ENCODE measurements around the gene PTPN11. TPM values are rescaled to one million over a fixed set of nuclear protein-coding genes. Genes with fewer than 3 reads are reported as not detected.
"Not testable (repeated sequence)": the region's sequence is repeated elsewhere in the genome, so short reads cannot be mapped to it uniquely, and the experiment has no call there.

PTPN11 gene
- total and polyA plus RNA-seq, 3 experiments from 2014 or later, result 80.2 to 171 (median 163) TPM

DNA sequence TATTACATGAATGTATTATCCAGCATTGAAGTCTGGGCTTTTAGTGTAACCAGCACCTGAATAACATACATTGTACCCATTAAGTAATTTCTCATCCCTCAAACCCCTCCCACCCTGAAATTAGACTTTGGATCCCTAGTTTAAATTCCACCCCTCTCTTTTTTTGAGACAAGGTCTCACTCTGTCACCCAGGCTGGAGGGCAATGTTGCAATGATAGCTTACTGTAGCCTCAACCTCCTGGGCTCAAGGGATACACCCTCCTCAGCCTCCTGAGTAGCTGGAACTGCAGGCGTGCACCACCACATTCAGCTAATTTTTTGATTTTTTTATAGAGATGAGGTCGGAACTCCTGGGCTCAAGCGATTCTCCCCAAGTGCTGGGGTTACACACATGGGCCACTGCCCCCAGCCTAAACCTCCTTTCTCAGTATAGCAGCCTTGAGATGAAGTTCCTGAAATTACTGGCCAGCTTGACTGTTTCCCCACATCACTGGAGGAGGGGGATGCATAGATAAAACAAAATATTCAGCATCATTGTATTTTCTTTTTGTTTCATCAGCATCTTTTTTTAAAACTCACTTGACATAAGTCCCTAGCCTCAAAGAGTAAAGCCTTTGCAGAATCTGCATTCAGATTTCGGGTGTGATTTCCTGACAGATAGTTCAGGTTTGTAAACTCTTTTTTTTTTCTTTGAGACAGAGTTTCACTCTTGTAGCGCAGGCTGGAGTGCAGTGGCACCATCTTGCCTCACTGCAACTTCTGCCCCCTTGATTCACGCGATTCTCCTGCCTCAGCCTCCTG lies 7.0 kb downstream of the PTPN11 start:
- Mint-ChIP-seq H3K27ac (peak overlapping the region in 2 of 8 donors; percentile 61 to 87), H3K4me1 (peaks cover 43 to 67% (median 61%) of the 10 kb centered on the region in 3 donors)

DNA sequence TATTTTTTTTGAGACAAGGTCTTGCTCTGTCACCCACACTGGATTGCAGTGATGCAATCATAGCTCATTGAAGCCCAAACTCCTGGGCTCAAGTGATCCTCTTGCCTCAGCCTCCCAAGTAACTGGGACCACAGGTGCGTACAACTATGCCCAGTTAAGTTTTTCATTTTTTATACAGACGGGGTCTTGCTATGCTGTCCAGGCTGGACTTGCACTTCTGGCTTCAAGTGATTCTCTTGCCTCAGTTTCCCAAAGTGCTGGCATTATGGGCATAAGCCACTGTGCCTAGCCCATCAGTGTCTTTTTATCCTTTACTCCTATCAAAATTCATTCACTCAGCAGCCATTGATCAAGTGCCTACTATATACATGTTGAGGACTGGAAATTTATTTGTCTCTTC lies 9.0 kb downstream of the PTPN11 start:
- Histone ChIP-seq H3K36me3 (ENCODE audit: insufficient read depth, low read length) (no peaks in the 10 kb centered on the region), H3K27me3 (ENCODE audit: insufficient read depth, low read length, poor library complexity, severe bottlenecking) (no peaks in the 10 kb centered on the region), H3K27ac (ENCODE audit: low read depth, low read length) (no peak overlapping the region), H3K4me1 (ENCODE audit: insufficient read depth, low read length) (no peaks in the 10 kb centered on the region), H3K4me3 (ENCODE audit: low read length) (no peak overlapping the region), H3K9me3 (ENCODE audit: low read length) (no peaks in the 10 kb centered on the region)
- CTCF ChIA-PET, result no interaction called here
- H3K27me3 Mint-ChIP-seq, result no peaks in the 10 kb centered on the region
- H3K4me3 Mint-ChIP-seq, result no peak overlapping the region
- no peaks in the 10 kb centered on the region for H3K9me3 Mint-ChIP-seq
- POLR2A ChIA-PET, result interaction anchor here (0.6 kb wide), 1 partner anchor 16 kb away, joined by 3 read pairs; no protein-coding TSS in a partner anchor
- DNase-seq, result no peak
- H3K27ac Mint-ChIP-seq, result peak overlapping the region in 1 of 8 donors; percentile 36
- H3K36me3 Mint-ChIP-seq, result peaks cover 0 to 19% (median 4%) of the 10 kb centered on the region in 3 donors
- peaks cover 38 to 62% (median 56%) of the 10 kb centered on the region in 3 donors for H3K4me1 Mint-ChIP-seq

More for the DNA sequence above, 7.0 kb downstream of the PTPN11 start:
- Histone ChIP-seq H3K4me1 (ENCODE audit: insufficient read depth, low read length) (peaks cover 11% of the 10 kb centered on the region), H3K27ac (ENCODE audit: low read depth, low read length) (no peak overlapping the region), H3K27me3 (ENCODE audit: insufficient read depth, low read length, poor library complexity, severe bottlenecking) (no peaks in the 10 kb centered on the region), H3K9me3 (ENCODE audit: low read length) (no peaks in the 10 kb centered on the region), H3K4me3 (ENCODE audit: low read length) (no peak overlapping the region), H3K36me3 (ENCODE audit: insufficient read depth, low read length) (no peaks in the 10 kb centered on the region)
- no peaks in the 10 kb centered on the region for H3K9me3 Mint-ChIP-seq
- peaks cover 0 to 14% (median 3%) of the 10 kb centered on the region in 3 donors for H3K36me3 Mint-ChIP-seq
- POLR2A ChIA-PET, result interaction anchor here (0.6 kb wide), 1 partner anchor 1623 kb away, joined by 3 read pairs; no protein-coding TSS in a partner anchor
- no peaks in the 10 kb centered on the region for H3K27me3 Mint-ChIP-seq
- CTCF ChIA-PET, result no interaction called here
- H3K4me3 Mint-ChIP-seq, result no peak overlapping the region
- DNase-seq, result no peak

- POLR2A ChIA-PET, result no interaction called here
These were observed 12.2 kb downstream of the PTPN11 start for GRCh38 chr12:112430929-112431328.

GRCh38 chr12:112431965-112432364 lies 13.2 kb downstream of the PTPN11 start:
- Mint-ChIP-seq H3K36me3 (peaks cover 0 to 13% (median 4%) of the 10 kb centered on the region in 3 donors), H3K27ac (peak overlapping the region in 1 of 8 donors; percentile 91), H3K4me1 (peaks cover 31 to 56% (median 47%) of the 10 kb centered on the region in 3 donors), H3K9me3 (no peaks in the 10 kb centered on the region), H3K27me3 (no peaks in the 10 kb centered on the region), H3K4me3 (no peak overlapping the region)
- ChIA-PET POLR2A (no interaction called here), CTCF (no interaction called here)
- Histone ChIP-seq H3K4me3 (ENCODE audit: low read length) (no peak overlapping the region), H3K4me1 (ENCODE audit: insufficient read depth, low read length) (no peaks in the 10 kb centered on the region), H3K9me3 (ENCODE audit: low read length) (no peaks in the 10 kb centered on the region), H3K36me3 (ENCODE audit: insufficient read depth, low read length) (no peaks in the 10 kb centered on the region), H3K27me3 (ENCODE audit: insufficient read depth, low read length, poor library complexity, severe bottlenecking) (no peaks in the 10 kb centered on the region), H3K27ac (ENCODE audit: low read depth, low read length) (no peak overlapping the region)
- no peak for DNase-seq

More at GRCh38 chr12:112430929-112431328, 12.2 kb downstream of the PTPN11 start:
- H3K4me1 Mint-ChIP-seq, result peaks cover 28 to 53% (median 44%) of the 10 kb centered on the region in 3 donors
- CTCF ChIA-PET, result no interaction called here
- no peaks in the 10 kb centered on the region for H3K27me3 ChIP-seq (ENCODE audit: insufficient read depth, low read length, poor library complexity, severe bottlenecking)
- H3K27ac ChIP-seq (ENCODE audit: low read depth, low read length), result no peak overlapping the region
- H3K27me3 Mint-ChIP-seq, result no peaks in the 10 kb centered on the region
- no peak for DNase-seq
- peak overlapping the region in 2 of 7 donors; percentile 18 to 49 for H3K4me3 Mint-ChIP-seq
- H3K36me3 Mint-ChIP-seq, result peaks cover 0 to 13% (median 4%) of the 10 kb centered on the region in 3 donors
- H3K27ac Mint-ChIP-seq, result peak overlapping the region in 4 of 8 donors; percentile 29 to 93 (median 50)
- no peaks in the 10 kb centered on the region for H3K36me3 ChIP-seq (ENCODE audit: insufficient read depth, low read length)
- no peaks in the 10 kb centered on the region for H3K9me3 ChIP-seq (ENCODE audit: low read length)
- no peaks in the 10 kb centered on the region for H3K4me1 ChIP-seq (ENCODE audit: insufficient read depth, low read length)
- no peak overlapping the region for H3K4me3 ChIP-seq (ENCODE audit: low read length)
- H3K9me3 Mint-ChIP-seq, result no peaks in the 10 kb centered on the region

DNA sequence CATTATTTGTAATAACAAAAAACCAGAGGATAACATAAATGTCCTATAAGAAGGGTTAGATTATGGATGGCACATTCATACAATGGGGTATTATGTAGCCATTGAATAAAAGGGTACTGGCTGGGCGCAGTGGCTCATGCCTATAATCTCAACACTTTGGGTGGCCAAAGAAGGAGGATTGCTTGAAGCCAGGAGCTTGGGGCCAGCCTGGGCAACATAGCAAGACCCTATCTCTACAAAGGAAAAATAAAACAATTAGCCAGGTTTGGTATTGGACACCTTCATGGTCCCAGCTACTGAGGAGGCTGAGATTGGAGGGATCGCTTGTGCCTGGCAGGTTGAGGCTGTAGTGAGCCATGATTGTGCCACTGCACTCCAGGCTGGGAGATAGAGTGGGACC lies 14.8 kb downstream of the PTPN11 start:
- Histone ChIP-seq H3K27ac (ENCODE audit: low read depth, low read length) (no peak overlapping the region), H3K36me3 (ENCODE audit: insufficient read depth, low read length) (no peaks in the 10 kb centered on the region), H3K4me3 (ENCODE audit: low read length) (no peak overlapping the region), H3K4me1 (ENCODE audit: insufficient read depth, low read length) (no peaks in the 10 kb centered on the region), H3K9me3 (ENCODE audit: low read length) (no peaks in the 10 kb centered on the region), H3K27me3 (ENCODE audit: insufficient read depth, low read length, poor library complexity, severe bottlenecking) (no peaks in the 10 kb centered on the region)
- peaks cover 34 to 56% (median 50%) of the 10 kb centered on the region in 3 donors for H3K4me1 Mint-ChIP-seq
- no peaks in the 10 kb centered on the region for H3K9me3 Mint-ChIP-seq
- CTCF ChIA-PET, result no interaction called here
- no peak overlapping the region for H3K4me3 Mint-ChIP-seq
- POLR2A ChIA-PET, result no interaction called here
- no peak overlapping the region for H3K27ac Mint-ChIP-seq
- H3K27me3 Mint-ChIP-seq, result no peaks in the 10 kb centered on the region
- H3K36me3 Mint-ChIP-seq, result peaks cover 0 to 14% (median 1%) of the 10 kb centered on the region in 3 donors
- DNase-seq, result no peak

- H3K27me3 Mint-ChIP-seq; H3K4me3 Mint-ChIP-seq; H3K27ac Mint-ChIP-seq; H3K36me3 ChIP-seq (ENCODE audit: insufficient read depth, low read length); H3K27ac ChIP-seq (ENCODE audit: low read depth, low read length); H3K9me3 ChIP-seq (ENCODE audit: low read length); H3K27me3 ChIP-seq (ENCODE audit: insufficient read depth, low read length, poor library complexity, severe bottlenecking); H3K36me3 Mint-ChIP-seq; POLR2A ChIA-PET; H3K4me3 ChIP-seq (ENCODE audit: low read length); H3K4me1 ChIP-seq (ENCODE audit: insufficient read depth, low read length); H3K9me3 Mint-ChIP-seq; CTCF ChIA-PET; DNase-seq: not testable (repeated sequence)
- peaks cover 18 to 36% (median 28%) of the 10 kb centered on the region in 3 donors for H3K4me1 Mint-ChIP-seq
These were observed 19.9 kb downstream of the PTPN11 start for GRCh38 chr12:112438645-112439044.

DNA sequence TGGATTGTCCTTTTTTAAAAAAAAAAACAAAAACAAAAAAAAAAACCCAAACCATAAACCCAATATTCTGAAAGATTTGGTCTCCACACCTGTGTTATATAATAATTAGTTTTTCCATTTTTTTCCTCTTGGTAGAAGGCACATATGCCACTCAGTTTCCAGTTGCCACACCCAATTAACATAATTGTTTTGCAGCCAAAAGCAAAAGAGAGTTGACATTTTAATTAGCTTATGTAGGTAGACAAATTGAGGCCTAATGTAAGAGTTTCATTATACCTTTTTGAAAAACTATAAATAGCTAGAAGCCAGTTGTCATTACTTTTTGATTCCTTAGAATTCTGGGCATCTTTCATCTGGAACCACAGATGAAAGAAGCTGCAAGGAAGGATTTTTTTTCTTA lies 21.0 kb downstream of the PTPN11 start:
- Histone ChIP-seq H3K27ac (ENCODE audit: low read depth, low read length) (no peak overlapping the region), H3K36me3 (ENCODE audit: insufficient read depth, low read length) (no peaks in the 10 kb centered on the region), H3K9me3 (ENCODE audit: low read length) (no peaks in the 10 kb centered on the region), H3K4me3 (ENCODE audit: low read length) (no peak overlapping the region), H3K4me1 (ENCODE audit: insufficient read depth, low read length) (no peaks in the 10 kb centered on the region), H3K27me3 (ENCODE audit: insufficient read depth, low read length, poor library complexity, severe bottlenecking) (no peaks in the 10 kb centered on the region)
- Mint-ChIP-seq H3K27ac (peak overlapping the region in 1 of 8 donors; percentile 50), H3K4me3 (no peak overlapping the region), H3K9me3 (no peaks in the 10 kb centered on the region), H3K36me3 (peaks cover 0 to 10% (median 0%) of the 10 kb centered on the region in 3 donors), H3K27me3 (no peaks in the 10 kb centered on the region), H3K4me1 (peaks cover 20 to 32% (median 26%) of the 10 kb centered on the region in 3 donors)
- ChIA-PET CTCF (no interaction called here), POLR2A (no interaction called here)
- DNase-seq, result no peak

DNA sequence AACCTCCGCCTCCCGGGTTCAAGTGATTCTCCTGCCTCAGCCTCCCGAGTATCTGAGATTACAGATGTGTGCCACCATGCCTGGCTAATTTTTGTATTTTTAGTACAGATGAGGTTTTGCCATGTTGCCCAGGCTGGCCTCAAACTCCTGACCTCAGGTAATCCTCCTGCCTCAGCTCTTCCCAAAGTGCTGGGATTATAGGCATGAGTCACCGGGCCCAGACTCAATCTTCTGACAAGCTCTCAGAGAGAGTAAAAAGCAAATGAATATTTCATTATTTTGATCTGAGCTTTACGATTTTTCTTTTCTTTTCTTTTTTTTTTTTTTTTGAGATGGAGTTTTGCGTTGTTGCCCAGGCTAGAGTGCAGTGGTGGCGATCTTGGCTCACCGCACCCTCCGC lies 21.9 kb downstream of the PTPN11 start:
- H3K9me3 Mint-ChIP-seq; H3K36me3 ChIP-seq (ENCODE audit: insufficient read depth, low read length); H3K27me3 ChIP-seq (ENCODE audit: insufficient read depth, low read length, poor library complexity, severe bottlenecking); H3K4me1 ChIP-seq (ENCODE audit: insufficient read depth, low read length); H3K27ac ChIP-seq (ENCODE audit: low read depth, low read length); H3K27me3 Mint-ChIP-seq; DNase-seq; CTCF ChIA-PET; H3K9me3 ChIP-seq (ENCODE audit: low read length); H3K27ac Mint-ChIP-seq; POLR2A ChIA-PET; H3K4me3 Mint-ChIP-seq; H3K4me3 ChIP-seq (ENCODE audit: low read length): not testable (repeated sequence)
- Mint-ChIP-seq H3K4me1 (peaks cover 18 to 27% (median 23%) of the 10 kb centered on the region in 3 donors), H3K36me3 (peaks cover 0 to 12% (median 0%) of the 10 kb centered on the region in 3 donors)

All from CD8-positive, alpha-beta memory T cell (primary cell).